IPS-15b (cell line): ENCODE data around the gene RBBP4.
"Not testable (repeated sequence)": the region's sequence is repeated elsewhere in the genome, so short reads cannot be mapped to it uniquely, and the experiment has no call there.

ENCODE experiments used
- H3K27me3 ChIP-seq: one replicate; pipeline ENCODE4 v1.6.1; 2013; ENCODE audit warnings: low read length; ENCODE audit not compliant: control insufficient read depth, insufficient read depth
- H3K36me3 ChIP-seq: one replicate; pipeline ENCODE4 v1.6.1; 2013; ENCODE audit warnings: low read length; ENCODE audit not compliant: control insufficient read depth, insufficient read depth
- H3K4me1 ChIP-seq: one replicate; pipeline ENCODE4 v1.6.1; 2013; ENCODE audit warnings: mild to moderate bottlenecking, low read length; ENCODE audit not compliant: control insufficient read depth, insufficient read depth
- H3K4me3 ChIP-seq: one replicate; pipeline ENCODE4 v1.5.1; 2013; ENCODE audit warnings: low read depth, low read length
- H3K9ac ChIP-seq: one replicate; pipeline ENCODE4 v1.6.1; 2013; ENCODE audit warnings: low read depth, mild to moderate bottlenecking, low read length
- H3K9me3 ChIP-seq: one replicate; pipeline ENCODE4 v1.6.1; 2013; ENCODE audit warnings: mild to moderate bottlenecking, low read length; ENCODE audit not compliant: control insufficient read depth, insufficient read depth

RBBP4 gene

DNA sequence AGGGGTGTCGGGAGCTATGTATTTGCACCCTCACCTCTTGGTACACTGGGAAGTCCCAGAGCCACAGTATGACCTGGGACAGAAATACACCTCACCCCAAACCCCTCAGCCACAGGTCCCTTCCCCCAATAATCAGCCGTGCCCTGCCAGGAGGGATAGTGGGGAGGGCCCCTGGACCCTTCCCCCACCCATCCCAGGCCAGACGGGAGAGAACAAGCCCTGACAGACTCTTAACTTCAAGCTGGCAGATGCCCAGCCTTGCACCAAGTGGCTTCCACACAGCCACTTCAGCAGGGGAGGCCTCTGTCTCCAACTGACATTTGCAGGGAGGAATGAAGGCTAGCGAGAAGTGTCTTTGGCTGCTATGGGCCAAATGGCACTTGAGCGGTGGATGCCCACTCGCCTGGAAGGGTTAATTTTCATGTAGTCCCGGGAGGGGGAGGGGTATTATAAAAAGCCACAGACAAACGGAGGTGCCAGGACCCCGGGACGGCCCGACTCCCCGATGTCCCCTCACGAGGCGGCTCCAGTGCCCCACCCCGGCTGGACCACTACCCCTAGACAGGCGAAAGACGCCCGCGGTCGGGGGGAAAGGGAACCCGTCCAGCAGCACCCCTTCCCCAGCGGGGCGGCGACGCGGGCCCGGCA, 51.1 kb downstream of the RBBP4 start:
- Histone ChIP-seq H3K9ac (no peak overlapping the region), H3K4me3 (peak overlapping the region; percentile 32), H3K9me3 (no peaks in the 10 kb centered on the region), H3K36me3 (no peaks in the 10 kb centered on the region), H3K27me3 (peaks cover 26% of the 10 kb centered on the region), H3K4me1 (peaks cover 5% of the 10 kb centered on the region)

DNA sequence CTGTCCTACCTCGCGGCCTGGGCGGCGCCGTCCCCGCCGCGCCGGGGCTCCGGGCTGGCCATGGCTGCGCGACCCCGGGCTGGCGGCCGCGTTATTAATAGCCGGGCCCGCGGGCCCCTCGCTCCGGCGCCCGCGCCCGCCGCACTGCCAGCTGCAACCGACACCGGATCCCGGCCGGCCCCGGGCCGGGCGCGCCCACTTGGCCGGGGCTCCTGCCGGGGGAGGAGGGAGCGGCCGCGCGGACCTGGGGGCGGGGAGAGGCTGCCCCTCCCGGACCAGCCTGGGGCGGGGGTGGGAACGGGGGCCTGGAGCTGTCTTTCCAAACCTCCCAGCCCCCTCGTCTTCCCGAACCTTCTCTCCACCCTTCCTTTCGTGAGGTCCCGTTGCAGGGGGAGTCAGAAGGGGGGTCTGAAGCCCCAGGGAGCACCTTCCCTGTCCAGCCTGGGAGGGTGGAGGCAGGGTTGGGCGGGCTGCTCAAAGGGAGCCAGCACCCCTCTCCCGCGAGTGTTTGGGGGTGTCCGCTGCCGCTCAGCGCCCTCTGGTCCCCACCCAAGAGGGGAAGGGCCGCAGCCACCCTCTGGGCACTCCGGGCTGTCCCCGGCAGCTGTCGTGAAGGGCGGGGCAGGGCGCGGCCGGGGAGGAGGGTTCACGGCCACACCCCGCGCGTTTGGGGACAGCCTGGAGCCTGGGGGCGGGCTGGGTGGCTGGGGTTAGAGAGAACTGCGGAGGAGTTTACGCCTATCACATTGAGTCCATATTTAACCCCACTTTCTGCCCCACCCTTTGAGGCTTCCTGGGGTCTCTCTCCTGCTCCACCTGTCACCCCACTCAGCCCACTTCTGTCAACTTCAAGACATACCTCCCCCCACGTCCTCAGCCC, 51.8 kb downstream of the RBBP4 start, which contains the start of gene SYNC:
Gene SYNC (minus strand): TSS at position 172 of the 880 bp plus-strand sequence. CDS start 110 bp downstream, at position 62.
- H3K9me3 ChIP-seq: no peaks in the 10 kb centered on the region
- H3K4me3 ChIP-seq: peak within 1 kb of the TSS; percentile 67
- H3K27me3 ChIP-seq: peaks cover 26% of the 10 kb centered on the region
- peaks cover 5% of the 10 kb centered on the region for H3K4me1 ChIP-seq
- H3K36me3 ChIP-seq: no peaks in the 10 kb centered on the region
- H3K9ac ChIP-seq: no peak within 1 kb of the TSS

DNA sequence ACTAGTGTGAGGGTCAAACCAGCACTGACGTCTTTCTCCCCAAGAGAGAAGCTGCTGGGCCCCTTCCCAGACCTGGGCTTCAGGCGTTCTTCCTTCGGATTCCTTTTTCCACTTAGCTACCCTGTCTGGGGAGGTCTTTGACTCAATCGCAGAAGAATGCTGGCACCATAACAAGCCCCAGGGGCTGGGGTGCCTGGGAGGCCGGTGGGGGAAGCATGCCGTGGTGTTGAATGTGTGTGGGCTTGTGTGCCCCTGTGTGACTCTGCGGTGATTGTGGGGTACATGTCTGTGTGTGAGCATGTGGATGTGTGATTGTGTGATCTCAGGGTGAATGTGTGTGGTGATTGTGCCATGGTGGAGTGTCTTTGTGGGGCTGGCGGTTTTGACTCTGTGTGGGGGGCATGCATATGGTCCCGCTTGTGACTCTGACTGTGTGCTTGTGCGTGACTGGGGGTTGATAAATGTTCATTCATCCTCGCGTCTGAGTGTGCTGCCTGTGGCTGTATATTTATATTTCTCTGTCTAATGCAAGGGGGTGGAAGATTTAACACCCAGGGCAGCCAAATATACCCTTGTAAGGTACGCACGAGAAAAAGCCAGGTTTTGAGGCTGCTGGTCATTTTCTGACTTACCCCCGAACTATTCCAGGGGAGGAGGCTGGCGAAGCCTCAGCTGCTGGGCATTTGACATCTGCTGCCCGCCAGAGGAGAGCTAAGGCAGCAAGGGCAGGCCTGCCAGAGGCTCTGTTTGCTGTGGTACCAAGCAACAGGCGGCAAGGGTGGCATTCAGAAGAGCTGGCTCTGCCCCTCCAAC, 52.7 kb downstream of the RBBP4 start:
- Histone ChIP-seq H3K4me1 (peaks cover 5% of the 10 kb centered on the region), H3K27me3 (peaks cover 26% of the 10 kb centered on the region), H3K9ac (no peak overlapping the region), H3K4me3 (peak overlapping the region; percentile 67), H3K9me3 (no peaks in the 10 kb centered on the region), H3K36me3 (no peaks in the 10 kb centered on the region)

DNA sequence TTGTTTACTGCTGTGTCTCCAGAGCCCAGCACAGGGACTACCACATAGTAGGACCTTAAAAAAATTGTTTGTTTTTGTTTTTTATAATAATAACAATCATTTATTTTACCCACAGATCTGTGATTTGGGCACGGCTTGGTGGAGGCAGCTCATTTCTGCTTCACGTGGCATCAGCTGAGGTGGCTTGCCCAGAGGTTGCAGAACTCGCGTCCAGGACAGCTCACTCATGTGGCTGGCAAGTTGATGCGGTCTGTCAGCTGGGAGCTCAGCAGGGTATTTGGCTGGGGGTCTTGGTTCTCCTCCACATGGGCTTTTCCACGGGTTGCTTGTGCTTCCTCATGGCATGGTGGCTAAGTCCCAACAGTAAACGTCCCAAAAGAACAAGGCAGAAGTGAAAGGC, 54.5 kb downstream of the RBBP4 start:
- Histone ChIP-seq H3K4me3 (no peak overlapping the region), H3K36me3 (no peaks in the 10 kb centered on the region), H3K9ac (no peak overlapping the region), H3K9me3 (no peaks in the 10 kb centered on the region), H3K27me3 (peaks cover 26% of the 10 kb centered on the region), H3K4me1 (peaks cover 5% of the 10 kb centered on the region)

DNA sequence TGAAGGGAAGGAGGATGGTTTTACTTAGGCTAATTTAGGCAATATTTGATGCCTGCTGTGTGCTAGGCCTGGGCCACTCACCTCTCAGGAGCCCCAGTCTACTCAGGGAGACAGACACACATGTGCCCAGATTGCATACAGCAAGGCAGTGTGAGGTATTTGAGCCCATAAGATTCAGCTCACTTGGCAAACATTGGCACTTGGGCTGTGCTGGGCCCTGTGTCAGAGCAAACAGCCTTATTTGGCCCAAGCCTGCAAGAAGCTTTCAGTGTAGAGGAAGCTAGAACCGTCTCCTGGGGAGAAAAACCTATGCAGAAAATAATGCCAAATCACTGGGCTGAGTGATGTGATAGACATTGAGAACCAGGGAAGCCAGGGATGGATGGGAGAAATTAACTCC, 55.5 kb downstream of the RBBP4 start:
- no peaks in the 10 kb centered on the region for H3K9me3 ChIP-seq
- no peak overlapping the region for H3K9ac ChIP-seq
- H3K4me1 ChIP-seq: peaks cover 5% of the 10 kb centered on the region
- no peak overlapping the region for H3K4me3 ChIP-seq
- H3K36me3 ChIP-seq: no peaks in the 10 kb centered on the region
- peaks cover 26% of the 10 kb centered on the region for H3K27me3 ChIP-seq

DNA sequence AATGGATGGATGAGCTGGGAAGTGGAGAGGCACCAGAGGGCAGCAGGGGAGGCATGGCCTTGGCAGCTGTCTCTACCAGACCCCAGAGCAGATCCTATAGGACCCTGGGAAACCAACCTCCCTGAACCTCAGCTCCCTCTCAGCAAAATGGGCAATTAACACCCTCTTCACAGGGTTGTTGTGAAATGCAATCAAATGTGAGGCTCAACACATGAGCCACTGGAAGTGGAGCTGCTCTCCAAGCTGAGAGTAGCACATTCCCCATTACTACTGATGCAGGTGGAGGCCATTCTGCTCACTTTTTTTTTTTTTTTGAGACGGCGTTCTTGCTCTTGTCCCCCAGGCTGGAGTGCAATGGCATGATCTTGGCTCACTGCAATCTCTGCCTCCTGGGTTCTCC, 58.1 kb downstream of the RBBP4 start:
- no peaks in the 10 kb centered on the region for H3K36me3 ChIP-seq
- H3K9me3 ChIP-seq: no peaks in the 10 kb centered on the region
- H3K9ac ChIP-seq: no peak overlapping the region
- H3K4me1 ChIP-seq: no peaks in the 10 kb centered on the region
- peaks cover 10% of the 10 kb centered on the region for H3K27me3 ChIP-seq
- no peak overlapping the region for H3K4me3 ChIP-seq

DNA sequence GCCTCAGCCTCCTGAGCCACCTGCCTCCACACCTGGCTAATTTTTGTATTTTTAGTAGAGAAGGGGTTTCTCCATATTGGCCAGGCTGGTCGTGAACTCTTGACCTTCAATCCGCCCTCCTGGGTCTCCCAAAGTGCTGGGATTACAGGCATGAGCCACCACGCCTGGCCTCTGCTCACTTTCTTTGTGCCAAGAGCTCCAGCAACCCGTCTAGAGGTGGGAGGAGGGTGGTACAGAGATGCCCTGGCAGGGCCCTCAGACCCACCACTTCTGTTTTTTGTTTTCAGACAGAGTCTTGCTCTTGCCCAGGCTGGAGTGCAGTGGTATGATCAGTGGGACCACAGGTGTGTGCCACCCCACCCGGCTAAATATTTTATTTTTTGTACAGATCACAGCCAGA, 58.5 kb downstream of the RBBP4 start:
- Histone ChIP-seq H3K27me3 (peaks cover 6% of the 10 kb centered on the region), H3K9ac (no peak overlapping the region), H3K4me1 (no peaks in the 10 kb centered on the region)

DNA sequence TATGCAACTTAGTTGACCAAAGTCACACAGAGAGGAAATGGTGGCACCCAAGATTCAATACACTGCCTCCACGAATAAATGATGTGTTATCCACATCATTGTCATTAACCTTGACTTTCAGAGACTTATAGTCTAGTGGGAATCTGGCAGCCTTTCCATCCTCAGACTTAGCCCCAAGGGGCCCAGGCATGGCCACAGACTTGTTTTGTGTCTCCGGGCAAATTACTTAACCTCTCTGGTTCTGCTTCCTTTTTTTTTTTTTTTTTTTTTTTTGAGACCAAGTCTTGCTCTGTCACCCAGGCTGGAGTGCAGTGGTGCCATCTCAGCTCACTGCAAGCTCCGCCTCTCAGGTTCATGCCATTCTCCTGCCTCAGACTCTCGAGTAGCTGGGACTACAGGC, 60.2 kb downstream of the RBBP4 start:
- H3K4me3 ChIP-seq, H3K9me3 ChIP-seq, H3K36me3 ChIP-seq, H3K4me1 ChIP-seq, H3K9ac ChIP-seq, H3K27me3 ChIP-seq: not testable (repeated sequence)

More for the DNA sequence above, 58.5 kb downstream of the RBBP4 start:
- no peak overlapping the region for H3K4me3 ChIP-seq
- H3K36me3 ChIP-seq: no peaks in the 10 kb centered on the region
- H3K9me3 ChIP-seq: no peaks in the 10 kb centered on the region

DNA sequence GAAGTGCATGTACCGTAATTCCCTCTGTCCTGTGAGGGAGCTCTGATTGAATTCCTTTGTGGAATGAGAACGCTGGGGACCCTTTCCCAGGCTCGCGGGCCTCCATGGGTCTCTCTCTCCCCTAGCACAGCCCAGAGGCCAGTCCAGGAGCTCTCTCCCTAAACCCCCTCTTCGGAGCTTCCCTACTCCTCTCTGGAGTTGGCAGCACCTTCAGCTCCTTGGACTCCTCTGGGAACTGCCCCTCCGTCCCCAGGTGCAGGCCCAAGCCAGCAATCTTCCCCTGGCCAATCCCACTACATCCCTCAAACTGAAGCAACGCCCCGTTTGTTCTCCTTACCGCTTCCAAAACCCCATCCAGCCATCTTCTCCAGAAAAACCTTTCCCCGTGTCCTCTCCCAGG, 62.1 kb downstream of the RBBP4 start:
- Histone ChIP-seq H3K9me3 (no peaks in the 10 kb centered on the region), H3K36me3 (no peaks in the 10 kb centered on the region), H3K4me3 (no peak overlapping the region), H3K4me1 (peaks cover 9% of the 10 kb centered on the region), H3K9ac (no peak overlapping the region), H3K27me3 (no peaks in the 10 kb centered on the region)

DNA sequence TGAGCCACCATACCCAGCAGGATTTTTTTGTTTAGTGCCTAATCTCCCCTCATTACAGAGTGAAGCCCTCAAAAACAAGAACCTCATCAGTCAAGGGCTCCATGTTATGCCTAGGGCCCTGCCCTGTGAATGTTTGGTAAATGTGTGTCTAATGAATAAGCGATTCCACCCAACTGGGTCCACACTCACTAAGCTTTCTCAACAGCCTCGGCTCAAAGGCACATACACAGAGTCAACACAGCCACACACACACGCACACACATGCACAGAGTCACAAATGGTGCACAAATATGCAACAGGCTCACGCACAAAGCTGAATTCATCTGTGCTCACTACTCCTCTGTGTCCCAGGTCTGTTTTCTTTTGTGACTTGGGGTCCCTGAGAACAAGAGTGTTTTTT, 63.3 kb downstream of the RBBP4 start:
- no peaks in the 10 kb centered on the region for H3K9me3 ChIP-seq
- H3K36me3 ChIP-seq: no peaks in the 10 kb centered on the region
- H3K4me1 ChIP-seq: peaks cover 9% of the 10 kb centered on the region
- H3K4me3 ChIP-seq: no peak overlapping the region
- no peak overlapping the region for H3K9ac ChIP-seq
- no peaks in the 10 kb centered on the region for H3K27me3 ChIP-seq

DNA sequence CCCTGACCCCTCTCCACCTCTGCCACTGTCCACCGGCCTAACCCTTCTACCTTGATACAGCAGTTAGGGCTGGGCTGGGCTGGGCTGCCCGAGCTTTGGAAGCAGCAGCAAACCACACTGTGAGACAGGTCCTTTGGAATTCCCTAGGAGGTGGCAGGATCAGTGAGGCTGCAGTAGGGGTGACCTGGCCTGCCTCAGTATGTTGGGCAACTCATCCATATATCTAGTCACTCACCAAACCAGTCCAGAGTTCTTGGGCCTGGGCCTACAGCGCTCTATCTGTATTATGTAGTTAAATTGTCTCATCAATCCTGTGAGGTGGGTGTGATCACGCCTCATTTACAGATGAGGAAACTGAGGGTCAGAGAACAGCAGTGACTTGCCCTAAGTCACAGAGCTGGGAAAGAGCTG, 64.9 kb downstream of the RBBP4 start:
- Histone ChIP-seq H3K27me3 (no peaks in the 10 kb centered on the region), H3K36me3 (no peaks in the 10 kb centered on the region), H3K9ac (no peak overlapping the region), H3K9me3 (no peaks in the 10 kb centered on the region), H3K4me3 (peak overlapping the region; percentile 1), H3K4me1 (peaks cover 9% of the 10 kb centered on the region)
